GM21576 (cell line): Measurements from ENCODE around the gene ERBB2.
"Not testable (repeated sequence)": the region's sequence is repeated elsewhere in the genome, so short reads cannot be mapped to it uniquely, and the experiment has no call there.

Experiments
- ATAC-seq: cut with Tn5 transposase; IDR thresholded peaks from one replicate; pipeline ENCODE4 v1.9.1; 2021; ENCODE audit warnings: mild to moderate bottlenecking, moderate library complexity; ENCODE audit not compliant: unreplicated experiment

Gene ERBB2

GRCh38 chr17:39702901-39703893 lies 3.3 kb downstream of the ERBB2 start:
- ATAC-seq = no peak

DNA sequence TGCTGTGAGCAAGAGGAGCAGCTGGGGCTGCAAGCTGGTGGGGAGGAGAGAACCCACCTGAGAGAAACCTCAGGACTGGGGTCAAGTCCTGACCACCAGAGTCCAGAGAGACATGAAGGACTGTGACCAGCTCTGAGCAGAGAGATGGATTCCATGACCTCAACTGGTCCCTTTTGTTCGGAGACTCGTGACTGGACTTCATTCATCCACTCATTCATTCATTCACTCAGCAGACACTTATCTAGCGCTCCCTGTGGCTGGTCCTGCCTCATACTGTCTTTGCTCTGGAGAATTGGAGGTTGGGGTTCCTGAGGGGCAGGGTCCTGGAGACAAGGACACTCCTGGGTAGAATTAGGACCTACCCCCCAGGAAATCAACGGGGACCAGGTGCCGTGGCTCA lies 4.0 kb downstream of the ERBB2 start:
- no peak for ATAC-seq

DNA sequence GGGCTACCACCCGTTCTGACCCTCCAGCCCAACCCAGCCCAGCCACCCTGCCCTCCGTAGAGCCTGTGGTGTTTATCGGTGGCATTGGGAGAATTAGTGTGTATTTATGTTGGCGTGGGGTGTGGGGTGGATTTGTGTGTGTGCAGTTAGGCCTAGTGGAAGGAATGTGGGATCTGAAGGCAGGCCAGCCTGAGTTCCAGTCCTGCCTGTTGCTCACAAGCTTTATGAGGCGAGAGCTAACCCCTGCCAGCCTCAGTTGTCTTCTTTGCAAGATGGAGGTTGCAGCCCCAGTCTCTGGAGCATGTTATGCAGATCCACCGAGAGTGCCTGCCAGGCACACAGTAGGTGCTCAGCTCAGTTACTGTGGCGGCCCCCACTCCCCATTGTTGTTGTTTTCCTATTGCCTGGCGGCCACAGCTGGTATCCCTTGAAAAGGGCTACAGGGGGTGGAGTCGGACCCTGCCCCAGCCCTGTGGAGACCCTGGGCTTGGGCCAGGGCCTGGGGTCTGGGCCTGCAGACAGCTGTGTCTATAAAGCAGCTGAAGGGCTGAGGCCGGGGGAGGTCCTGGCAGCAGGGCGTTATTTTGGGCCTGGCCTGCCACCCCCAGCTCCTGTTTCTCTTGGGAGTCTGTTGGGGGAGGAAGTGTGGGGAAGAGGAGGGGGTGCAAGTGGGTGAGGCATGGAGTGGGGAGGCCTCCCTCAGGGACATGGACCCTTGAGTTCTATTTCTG lies 5.1 kb downstream of the ERBB2 start:
- no peak for ATAC-seq

GRCh38 chr17:39705786-39706348 lies 6.0 kb downstream of the ERBB2 start:
- ATAC-seq = no peak

- ATAC-seq = no peak
Measured at GRCh38 chr17:39706383-39706782, 6.5 kb downstream of the ERBB2 start.

- no peak for ATAC-seq
Measured at GRCh38 chr17:39706921-39707337, 7.1 kb downstream of the ERBB2 start.

DNA sequence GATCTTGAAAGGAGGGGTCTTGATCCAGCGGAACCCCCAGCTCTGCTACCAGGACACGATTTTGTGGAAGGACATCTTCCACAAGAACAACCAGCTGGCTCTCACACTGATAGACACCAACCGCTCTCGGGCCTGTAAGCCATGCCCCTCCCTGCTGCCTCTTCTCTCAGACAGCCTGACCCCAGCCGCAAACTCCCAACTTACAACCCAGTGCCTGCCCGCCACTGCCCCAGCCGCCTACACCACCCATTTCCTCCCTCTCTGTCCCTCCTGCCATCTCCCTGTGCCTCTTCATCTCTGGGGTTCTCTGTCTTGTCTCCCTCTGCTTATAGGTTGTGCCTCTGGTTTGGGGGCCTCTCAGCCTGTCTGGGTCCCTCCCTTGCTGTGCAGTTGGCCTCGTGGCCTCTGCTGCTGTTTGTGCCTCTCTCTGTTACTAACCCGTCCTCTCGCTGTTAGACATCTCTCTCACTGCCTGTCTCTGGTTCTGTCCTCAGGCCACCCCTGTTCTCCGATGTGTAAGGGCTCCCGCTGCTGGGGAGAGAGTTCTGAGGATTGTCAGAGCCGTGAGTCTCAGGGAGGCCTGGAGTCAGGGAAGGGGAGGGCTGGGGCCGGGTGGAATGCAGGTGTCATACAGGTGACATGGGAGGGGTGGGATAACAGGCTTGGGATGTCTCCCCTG lies 9.6 kb downstream of the ERBB2 start:
- ATAC-seq = no peak

- no peak for ATAC-seq
Measured at GRCh38 chr17:39709998-39710964, 10.4 kb downstream of the ERBB2 start.

- ATAC-seq = not testable (repeated sequence)
Measured at GRCh38 chr17:39711071-39711470, 11.2 kb downstream of the ERBB2 start.

- ATAC-seq = no peak
Measured at GRCh38 chr17:39711851-39712250, 12.0 kb downstream of the ERBB2 start.

GRCh38 chr17:39714234-39714633 lies 14.4 kb downstream of the ERBB2 start:
- no peak for ATAC-seq

GRCh38 chr17:39715375-39716072 lies 15.7 kb downstream of the ERBB2 start:
- ATAC-seq = no peak

DNA sequence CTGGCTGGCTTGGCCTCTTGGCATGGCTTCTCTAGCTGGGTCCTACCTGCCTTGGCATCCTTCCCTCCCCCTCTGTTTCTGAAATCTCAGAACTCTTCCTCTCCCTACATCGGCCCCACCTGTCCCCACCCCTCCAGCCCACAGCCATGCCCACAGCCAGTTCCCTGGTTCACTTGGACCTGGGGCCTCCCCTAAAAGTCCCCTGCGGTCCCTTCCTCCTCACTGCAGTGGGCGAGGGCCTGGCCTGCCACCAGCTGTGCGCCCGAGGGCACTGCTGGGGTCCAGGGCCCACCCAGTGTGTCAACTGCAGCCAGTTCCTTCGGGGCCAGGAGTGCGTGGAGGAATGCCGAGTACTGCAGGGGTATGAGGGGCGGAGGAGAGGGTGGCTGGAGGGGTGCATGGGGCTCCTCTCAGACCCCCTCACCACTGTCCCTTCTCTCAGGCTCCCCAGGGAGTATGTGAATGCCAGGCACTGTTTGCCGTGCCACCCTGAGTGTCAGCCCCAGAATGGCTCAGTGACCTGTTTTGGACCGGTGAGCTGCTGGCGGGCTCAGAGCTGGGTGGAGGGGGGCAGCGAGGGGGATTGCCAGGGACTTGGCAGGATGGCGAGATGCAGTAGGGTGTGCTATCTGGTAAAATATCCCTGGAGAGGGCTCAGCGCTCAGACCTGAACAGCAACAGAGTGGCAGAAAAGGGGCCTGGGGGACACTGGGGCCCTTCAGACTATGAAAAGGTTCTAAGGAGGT lies 16.4 kb downstream of the ERBB2 start:
- ATAC-seq = no peak

GRCh38 chr17:39716879-39717536 lies 17.1 kb downstream of the ERBB2 start:
- ATAC-seq = no peak

GRCh38 chr17:39717660-39718059 lies 17.8 kb downstream of the ERBB2 start:
- ATAC-seq = no peak

DNA sequence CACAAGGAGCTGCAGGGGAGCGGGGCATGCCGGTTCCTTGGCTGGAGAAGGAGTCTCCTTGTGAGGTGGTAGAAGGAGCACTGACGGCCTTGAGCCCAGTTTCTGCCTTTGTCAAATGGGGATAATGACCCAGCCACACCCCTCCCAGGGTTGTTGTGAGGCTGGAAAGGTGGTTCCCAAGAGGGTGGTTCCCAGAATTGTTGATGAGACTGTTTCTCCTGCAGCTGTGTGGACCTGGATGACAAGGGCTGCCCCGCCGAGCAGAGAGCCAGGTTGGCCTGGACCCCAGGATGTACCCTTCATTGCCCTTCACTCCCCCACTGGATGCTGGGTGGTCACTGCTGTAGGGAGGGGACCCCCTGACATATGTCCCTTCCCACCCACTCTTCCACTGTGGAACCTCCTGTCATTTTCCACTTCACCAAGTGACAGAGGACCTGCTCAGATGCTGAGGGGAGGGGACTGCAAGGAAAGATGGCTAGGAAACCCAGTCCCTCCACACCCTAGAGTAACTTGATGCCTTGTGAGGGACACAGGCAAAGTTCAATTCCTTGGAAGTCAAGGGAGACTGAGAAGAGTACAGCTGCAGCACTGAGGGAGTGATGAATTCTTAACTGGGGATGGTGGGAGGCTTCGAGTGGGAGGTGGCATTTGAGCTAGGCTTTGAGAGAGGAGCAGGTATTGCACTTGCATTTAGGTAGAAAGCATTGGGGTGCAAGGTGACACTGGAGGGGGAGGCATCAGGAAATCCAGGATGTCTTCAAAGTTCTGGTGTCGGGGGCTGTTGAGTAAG lies 19.9 kb downstream of the ERBB2 start:
- ATAC-seq = no peak

GRCh38 chr17:39722104-39722503 lies 22.2 kb downstream of the ERBB2 start:
- no peak for ATAC-seq
